GM11168 (cell line): ENCODE data around the gene HTATIP2.
"Not testable (repeated sequence)": the region's sequence is repeated elsewhere in the genome, so short reads cannot be mapped to it uniquely, and the experiment has no call there.

Experiments
- in situ Hi-C: fragments of 300-500 bp; cut with MboI; formaldehyde crosslinking; loops from one replicate; pipeline ENCODE4 v1.12.0; 2022; ENCODE audit warnings: low sequenced_read_pairs; ENCODE audit not compliant: unreplicated experiment

HTATIP2 gene

DNA sequence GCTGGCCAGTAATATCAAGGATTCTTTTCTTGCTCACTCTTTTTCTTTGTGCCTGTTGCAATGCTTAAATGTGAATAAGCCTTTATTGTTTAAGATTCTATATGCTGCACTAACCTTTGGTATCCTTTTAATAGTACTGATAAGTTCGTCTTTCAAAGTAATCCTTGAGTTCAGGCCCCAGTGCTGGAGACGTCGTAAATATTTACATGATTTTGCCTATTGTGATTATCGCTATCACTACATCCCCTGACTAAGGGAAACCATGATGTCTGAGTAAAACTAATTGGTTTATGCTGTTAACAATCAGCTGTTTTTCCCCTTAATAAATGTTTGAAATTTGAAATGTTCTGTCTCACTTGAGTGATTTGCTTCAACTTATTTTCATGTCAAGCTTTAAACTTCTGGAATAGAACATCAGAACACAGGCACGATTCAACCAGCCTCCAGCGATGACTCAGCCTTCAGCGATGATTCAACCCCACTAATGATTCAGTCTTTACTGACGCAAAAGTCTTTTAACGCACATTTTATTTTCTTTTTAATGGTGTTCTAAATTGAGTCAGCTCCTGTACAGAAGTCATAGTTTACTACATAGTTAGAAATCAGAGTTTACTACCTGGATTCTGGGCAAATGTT, 3.9 kb downstream of the HTATIP2 start:
- in situ Hi-C loops: loop anchor here (25.0 kb wide), 1 partner anchor 405 kb away; no protein-coding TSS in a partner anchor

- in situ Hi-C loops: loop anchor here (25.0 kb wide), 1 partner anchor 406 kb away; no protein-coding TSS in a partner anchor
Observed at GRCh38 chr11:20368438-20368837, 4.9 kb downstream of the HTATIP2 start.

GRCh38 chr11:20369826-20370225, 6.3 kb downstream of the HTATIP2 start:
- in situ Hi-C loops: loop anchor here (25.0 kb wide), 1 partner anchor 408 kb away; no protein-coding TSS in a partner anchor

DNA sequence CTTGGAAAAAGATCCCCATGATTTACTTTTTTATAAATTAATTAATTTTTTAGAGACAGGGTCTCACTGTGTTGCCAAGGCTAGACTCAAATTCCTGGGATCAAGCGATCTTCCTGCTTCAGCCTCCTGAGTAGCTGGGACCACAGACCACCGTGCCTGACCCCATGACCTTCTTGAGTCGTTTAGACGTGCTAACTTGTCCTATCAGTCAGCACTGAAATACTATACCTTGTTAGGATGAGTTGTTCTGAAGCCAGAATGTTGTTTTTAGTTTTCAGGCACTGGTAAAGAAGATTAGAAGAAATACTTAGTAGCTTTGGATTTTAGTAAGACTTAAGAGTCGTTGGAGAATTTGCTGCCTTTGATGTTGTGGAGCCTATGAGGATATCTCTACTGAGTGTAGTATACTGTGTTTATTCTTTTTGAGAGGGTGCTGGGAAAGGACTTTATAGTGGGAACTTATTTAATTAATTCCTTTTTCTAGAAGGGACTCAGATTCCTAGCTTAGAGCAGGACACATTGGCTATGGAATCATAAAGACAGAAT, 8.6 kb downstream of the HTATIP2 start:
- in situ Hi-C loops: loop anchor here (25.0 kb wide), 1 partner anchor 410 kb away; no protein-coding TSS in a partner anchor

DNA sequence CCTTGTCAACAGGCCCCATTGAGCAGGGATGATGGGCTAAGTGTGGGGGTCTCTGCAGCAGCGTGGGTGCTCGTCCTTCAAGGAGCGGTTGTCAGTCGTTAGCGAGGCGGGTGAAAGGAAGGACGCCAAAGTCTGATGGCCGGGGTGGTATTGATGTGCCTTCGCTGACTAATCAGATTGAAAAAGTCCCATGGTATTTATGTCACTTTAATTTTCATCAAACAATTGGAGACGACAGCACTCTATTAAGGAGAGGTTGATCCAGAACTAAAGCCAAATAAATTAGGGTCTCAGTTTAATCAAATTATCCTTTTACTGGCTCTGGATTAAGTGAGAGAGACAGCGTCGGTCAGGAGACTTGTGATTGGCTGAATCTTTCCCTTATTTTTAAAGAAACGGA, 9.6 kb downstream of the HTATIP2 start:
- in situ Hi-C loops: loop anchor here (25.0 kb wide), 1 partner anchor 411 kb away; no protein-coding TSS in a partner anchor

DNA sequence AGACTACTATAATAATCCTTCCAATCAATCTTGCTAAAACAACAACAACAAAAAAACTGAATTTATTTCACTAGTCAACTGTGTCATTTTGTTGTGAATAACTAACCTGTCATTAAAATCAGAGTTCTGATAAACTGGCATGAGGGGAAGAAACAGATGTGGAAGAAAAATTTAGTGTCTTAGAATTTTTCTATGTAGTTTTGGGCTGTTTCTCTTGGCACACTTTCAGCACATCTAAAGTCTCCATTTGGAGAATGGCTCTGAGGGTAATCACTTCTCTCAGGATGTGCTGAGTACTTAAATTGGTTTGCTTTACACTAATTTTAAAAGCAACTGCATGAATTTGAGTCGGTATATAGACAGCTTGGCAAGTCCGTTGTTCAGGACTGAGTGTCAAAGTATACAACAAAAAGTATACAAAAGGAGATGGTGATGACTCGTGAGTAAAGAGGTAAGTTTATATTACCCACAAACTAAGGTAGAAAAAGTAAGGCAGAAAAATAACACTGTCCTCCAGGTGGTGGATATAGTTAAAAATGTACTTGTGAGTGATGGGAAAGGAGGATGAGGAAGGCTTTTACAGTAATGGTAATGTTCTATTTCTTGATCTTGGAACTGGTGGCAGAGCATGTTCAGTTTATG, 10.2 kb downstream of the HTATIP2 start:
- in situ Hi-C loops: loop anchor here (25.0 kb wide), 1 partner anchor 411 kb away; no protein-coding TSS in a partner anchor

GRCh38 chr11:20374741-20375300, 11.3 kb downstream of the HTATIP2 start:
- in situ Hi-C loops: loop anchor here (25.0 kb wide), 1 partner anchor 413 kb away; no protein-coding TSS in a partner anchor

GRCh38 chr11:20376162-20376730, 12.7 kb downstream of the HTATIP2 start:
- in situ Hi-C loops: no loop called here

DNA sequence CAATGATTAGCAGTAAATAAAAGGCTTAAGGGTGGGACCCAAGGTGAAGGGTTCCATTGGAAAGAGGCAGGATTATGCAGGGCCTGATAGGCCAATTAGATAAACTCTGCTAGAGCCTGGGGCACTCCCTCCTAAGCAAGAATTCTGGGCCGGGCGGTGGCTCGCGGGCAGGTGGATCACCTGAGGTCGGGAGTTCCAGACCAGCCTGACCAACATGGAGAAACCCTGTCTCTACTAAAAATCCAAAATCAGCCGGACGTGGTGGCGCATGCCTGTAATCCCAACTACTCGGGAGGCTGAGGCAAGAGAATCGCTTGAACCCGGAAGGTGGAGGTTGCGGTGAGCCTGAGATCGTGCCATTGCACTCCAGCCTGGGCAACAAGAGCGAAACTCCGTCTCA, 22.5 kb downstream of the HTATIP2 start:
- in situ Hi-C loops: not testable (repeated sequence)

GRCh38 chr11:20387261-20388095, 24.0 kb downstream of the HTATIP2 start, which contains the start of gene PRMT3:
Gene PRMT3, plus strand, starts transcription at chr11:20387716. Its CDS starts 31 bp downstream, at chr11:20387747.
- in situ Hi-C loops: no loop called here

- in situ Hi-C loops: no loop called here
Observed at GRCh38 chr11:20388096-20389055, 24.9 kb downstream of the HTATIP2 start.

GRCh38 chr11:20397281-20397680, 33.8 kb downstream of the HTATIP2 start:
- in situ Hi-C loops: loop anchor here (10.0 kb wide), 1 partner anchor 208 kb away; no protein-coding TSS in a partner anchor

GRCh38 chr11:20399498-20399897, 36.0 kb downstream of the HTATIP2 start:
- in situ Hi-C loops: loop anchor here (10.0 kb wide), 1 partner anchor 205 kb away; no protein-coding TSS in a partner anchor

- in situ Hi-C loops: no loop called here
Observed at GRCh38 chr11:20403059-20403458, 39.5 kb downstream of the HTATIP2 start.

- in situ Hi-C loops: no loop called here
Observed at GRCh38 chr11:20406484-20406883, 43.0 kb downstream of the HTATIP2 start.

- in situ Hi-C loops: no loop called here
Observed at GRCh38 chr11:20407344-20407743, 43.8 kb downstream of the HTATIP2 start.

- in situ Hi-C loops: no loop called here
Observed at GRCh38 chr11:20415432-20415831, 51.9 kb downstream of the HTATIP2 start.

DNA sequence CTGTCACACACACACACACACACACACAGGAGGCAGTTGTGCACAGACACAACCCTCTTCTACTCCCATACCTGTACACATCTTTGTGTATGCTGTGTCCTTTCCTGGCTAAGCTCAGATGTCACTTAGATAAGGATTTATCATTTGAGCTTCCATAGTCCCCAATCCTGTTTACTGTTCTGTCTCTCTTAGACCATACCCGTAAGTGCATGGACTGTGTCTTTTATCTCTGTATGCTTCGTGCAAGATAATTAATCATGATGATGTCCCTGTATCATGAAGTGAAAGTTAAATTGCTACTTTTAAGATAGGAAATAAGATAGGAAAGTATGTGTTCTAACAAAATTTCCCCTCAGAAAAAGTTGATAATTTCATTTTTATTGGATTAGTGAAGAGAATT, 54.3 kb downstream of the HTATIP2 start:
- in situ Hi-C loops: no loop called here
